K562 (cell line): Measurements from ENCODE around the gene NT5DC4. TPM values are rescaled to one million over a fixed set of nuclear protein-coding genes. Genes with fewer than 3 reads are reported as not detected.

Experiments used
- CBX3 ChIP-seq, 2 experiments: IDR thresholded peaks; 1 replicate in 1 of 2; 2 replicates in 1 of 2; pipeline ENCODE4 v1.6.1; 2012; ENCODE audit warnings: inconsistent platforms in 2 of 2, low read length in 2 of 2, borderline replicate concordance in 1 of 2, control low read depth in 1 of 2
- CEBPG ChIP-seq, 3 experiments: fragments of 200-800 bp in 1 of 3; sonication (Bioruptor generic) in 1 of 3; sonication (generic) in 1 of 3; formaldehyde crosslinking in 1 of 3; IDR thresholded peaks in 2 of 3; conservative IDR thresholded peaks in 1 of 3; 2 replicates each; pipeline versions ENCODE4 v1.6.1 to v1.8.0; 2016 to 2022; ENCODE audit warnings: missing compliant biosample characterization in 2 of 3, missing genetic modification characterization in 2 of 3, mild to moderate bottlenecking in 1 of 3, missing genetic modification reagents in 1 of 3
- DPF2 ChIP-seq: fragments of 450-650 bp; IDR thresholded peaks from 2 replicates; pipeline ENCODE4 v1.6.1; 2016
- FOXP4 ChIP-seq: sonication (generic); formaldehyde crosslinking; IDR thresholded peaks from 2 replicates; pipeline ENCODE4 v1.8.0; 2022; ENCODE audit warnings: mild to moderate bottlenecking, missing genetic modification reagents, borderline replicate concordance
- HDGF ChIP-seq: fragments of 450-650 bp; IDR thresholded peaks from 2 replicates; pipeline ENCODE4 v1.6.1; 2016
- NFIX ChIP-seq: fragments of 250-450 bp; sonication (Bioruptor Pico); IDR thresholded peaks from 2 replicates; pipeline ENCODE4 v1.4.0; 2020; ENCODE audit warnings: low read depth, mild to moderate bottlenecking, moderate library complexity
- NR2C1 ChIP-seq, 2 experiments: fragments of 450-650 bp; IDR thresholded peaks; 2 replicates each; pipeline ENCODE4 v1.6.1; 2017; ENCODE audit warnings: mild to moderate bottlenecking in 2 of 2, antibody characterized with exemption in 1 of 2, inconsistent platforms in 1 of 2, missing compliant biosample characterization in 1 of 2, missing genetic modification characterization in 1 of 2
- PCBP2 ChIP-seq: fragments of 200-400 bp; formaldehyde crosslinking; IDR thresholded peaks from 2 replicates; pipeline ENCODE4 v1.6.1; 2018; ENCODE audit warnings: low read length, low read depth, mild to moderate bottlenecking, moderate library complexity; ENCODE audit not compliant: poor library complexity, severe bottlenecking
- PHTF2 ChIP-seq: fragments of 250-450 bp; sonication (Bioruptor Pico); IDR thresholded peaks from 2 replicates; pipeline ENCODE4 v1.5.0; 2021; ENCODE audit warnings: mild to moderate bottlenecking
- TRIM24 ChIP-seq, 2 experiments: fragments of 450-650 bp; IDR thresholded peaks; 2 replicates each; pipeline ENCODE4 v1.6.1; 2016
- U2AF1 ChIP-seq: fragments of 200-400 bp; formaldehyde crosslinking; optimal IDR thresholded peaks from 2 replicates; pipeline ENCODE3; 2017; ENCODE audit warnings: mild to moderate bottlenecking, low read depth, low read length, moderate library complexity
- ZBTB1 ChIP-seq: sonication (generic); formaldehyde crosslinking; IDR thresholded peaks from 2 replicates; pipeline ENCODE4 v1.8.1; 2023; ENCODE audit warnings: missing genetic modification reagents, low read depth, mild to moderate bottlenecking, borderline replicate concordance
- ZBTB12 ChIP-seq: fragments of 250-450 bp; sonication (Bioruptor Pico); IDR thresholded peaks from 2 replicates; pipeline ENCODE4 v1.4.0; 2020
- ZFP30 ChIP-seq: fragments of 250-450 bp; sonication (Bioruptor Pico); IDR thresholded peaks from 2 replicates; pipeline ENCODE4 v1.8.0; 2022; ENCODE audit warnings: moderate library complexity, mild to moderate bottlenecking, inconsistent platforms, borderline replicate concordance
- ZFX ChIP-seq: sonication (generic); formaldehyde crosslinking; IDR thresholded peaks from 2 replicates; pipeline ENCODE4 v1.8.0; 2022; ENCODE audit warnings: mild to moderate bottlenecking, missing genetic modification reagents, moderate library complexity
- ZNF217 ChIP-seq: sonication (generic); formaldehyde crosslinking; IDR thresholded peaks from 2 replicates; pipeline ENCODE4 v1.8.0; 2022; ENCODE audit warnings: mild to moderate bottlenecking, missing genetic modification reagents
- ZNF717 ChIP-seq: fragments of 250-450 bp; sonication (Bioruptor Pico); IDR thresholded peaks from 2 replicates; pipeline ENCODE4 v1.5.0; 2021
- ZNF77 ChIP-seq: fragments of 250-450 bp; sonication (Bioruptor Pico); IDR thresholded peaks from 2 replicates; pipeline ENCODE4 v1.5.0; 2020
- ZNF780A ChIP-seq: fragments of 250-450 bp; sonication (Bioruptor Pico); IDR thresholded peaks from 2 replicates; pipeline ENCODE4 v1.5.0; 2021; ENCODE audit warnings: mild to moderate bottlenecking
- ZZZ3 ChIP-seq: fragments of 450-650 bp; IDR thresholded peaks from 2 replicates; pipeline ENCODE4 v1.6.1; 2016; ENCODE audit warnings: antibody characterized with exemption, mild to moderate bottlenecking, moderate library complexity
- polyA plus RNA-seq, 8 experiments: library from polyadenylated mRNA; depleted of rRNA in 4 of 8; stranded (reverse) in 5 of 8; unstranded in 3 of 8; fragments of >200 nt; fragmentation: Nextera tagmentation in 2 of 8; fragmentation: Illumina TruSeq in 1 of 8; extraction: Ambion mirVana in 2 of 8; extraction: Trizol in 1 of 8; gene quantifications; 2 replicates each; pipeline versions ENCODE4 v1.2.1 to v1.2.3, GENCODE V29; 2011 to 2014; ENCODE audit warnings: inconsistent platforms in 1 of 8, missing spikeins in 1 of 8
- total RNA-seq, 7 experiments: library from RNA; depleted of rRNA in 6 of 7; stranded (reverse); fragments of >200 nt in 6 of 7; fragmentation: Illumina TruSeq in 2 of 7; extraction: Trizol in 2 of 7; gene quantifications; 2 replicates each; pipeline versions ENCODE4 v1.2.1 to v1.2.3, GENCODE V29; 2011 to 2021; ENCODE audit warnings: low replicate concordance in 1 of 7
- TF ChIP-seq, protein P1 (sequence below): fragments of 150-350 bp; IDR thresholded peaks from 2 replicates; pipeline ENCODE4 v1.6.1; 2014; ENCODE audit warnings: low read depth, mild to moderate bottlenecking, low read length, borderline replicate concordance

The NT5DC4 gene
- total and polyA plus RNA-seq, 9 of the 15 experiments (the other 6 are each of a cell fraction or from before 2014, with no cell fraction given): 0.44 to 6.9 (median 2.5) TPM

GRCh38 chr2:112712903-112713584 lies 7.8 kb upstream of the NT5DC4 start (continued):
- TF ChIP-seq ZBTB1 (CRISPR knock-in tag) (no peak), ZNF717 (CRISPR knock-in tag) (no peak), NR2C1 (IDR thresholded peaks at IDR 0.05) (peak; percentile 30; the same call in 1 of the 2 replicates), NR2C1 (tag; IDR thresholded peaks at IDR 0.05) (peak; percentile 73), PCBP2 (no peak), CEBPG (CRISPR knock-in tag; IDR thresholded peaks at IDR 0.05) (no peak), CEBPG (tag; conservative IDR thresholded peaks at IDR 0.05 in 1 of 2, IDR thresholded peaks at IDR 0.05 in 1 of 2) (no peak), ZNF77 (CRISPR knock-in tag) (no peak), NFIX (CRISPR knock-in tag) (no peak), ZBTB12 (CRISPR knock-in tag) (no peak), DPF2 (peak; percentile 69), CBX3 (IDR thresholded peaks at IDR 0.05; ENCODE audit: borderline replicate concordance in 1 of 2, low read length in 2 of 2) (peak in 1 of 2 experiments; percentile 20; a peak in 1 of 3 replicates), HDGF (peak; percentile 32; the same call in 1 of the 2 replicates), ZNF217 (CRISPR knock-in tag) (no peak), PHTF2 (CRISPR knock-in tag) (no peak), ZFP30 (CRISPR knock-in tag) (no peak), ZNF780A (no peak), ZFX (CRISPR knock-in tag) (no peak), TRIM24 (IDR thresholded peaks at IDR 0.05) (no peak), ZZZ3 (no peak), FOXP4 (CRISPR knock-in tag) (peak; percentile 36; the same call in 1 of the 2 replicates), U2AF1 (no peak)
- TF ChIP-seq, protein P1, sequence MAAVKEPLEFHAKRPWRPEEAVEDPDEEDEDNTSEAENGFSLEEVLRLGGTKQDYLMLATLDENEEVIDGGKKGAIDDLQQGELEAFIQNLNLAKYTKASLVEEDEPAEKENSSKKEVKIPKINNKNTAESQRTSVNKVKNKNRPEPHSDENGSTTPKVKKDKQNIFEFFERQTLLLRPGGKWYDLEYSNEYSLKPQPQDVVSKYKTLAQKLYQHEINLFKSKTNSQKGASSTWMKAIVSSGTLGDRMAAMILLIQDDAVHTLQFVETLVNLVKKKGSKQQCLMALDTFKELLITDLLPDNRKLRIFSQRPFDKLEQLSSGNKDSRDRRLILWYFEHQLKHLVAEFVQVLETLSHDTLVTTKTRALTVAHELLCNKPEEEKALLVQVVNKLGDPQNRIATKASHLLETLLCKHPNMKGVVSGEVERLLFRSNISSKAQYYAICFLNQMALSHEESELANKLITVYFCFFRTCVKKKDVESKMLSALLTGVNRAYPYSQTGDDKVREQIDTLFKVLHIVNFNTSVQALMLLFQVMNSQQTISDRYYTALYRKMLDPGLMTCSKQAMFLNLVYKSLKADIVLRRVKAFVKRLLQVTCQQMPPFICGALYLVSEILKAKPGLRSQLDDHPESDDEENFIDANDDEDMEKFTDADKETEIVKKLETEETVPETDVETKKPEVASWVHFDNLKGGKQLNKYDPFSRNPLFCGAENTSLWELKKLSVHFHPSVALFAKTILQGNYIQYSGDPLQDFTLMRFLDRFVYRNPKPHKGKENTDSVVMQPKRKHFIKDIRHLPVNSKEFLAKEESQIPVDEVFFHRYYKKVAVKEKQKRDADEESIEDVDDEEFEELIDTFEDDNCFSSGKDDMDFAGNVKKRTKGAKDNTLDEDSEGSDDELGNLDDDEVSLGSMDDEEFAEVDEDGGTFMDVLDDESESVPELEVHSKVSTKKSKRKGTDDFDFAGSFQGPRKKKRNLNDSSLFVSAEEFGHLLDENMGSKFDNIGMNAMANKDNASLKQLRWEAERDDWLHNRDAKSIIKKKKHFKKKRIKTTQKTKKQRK: no peak
